GM12891 (cell line): ENCODE data around the gene SMIM43.

Source experiments
- POLR2A ChIP-seq: IDR thresholded peaks from 2 replicates; pipeline ENCODE4 v1.6.1; 2011; ENCODE audit warnings: low read depth, low read length, control low read depth
- POLR2AphosphoS5 ChIP-seq: IDR thresholded peaks from 2 replicates; pipeline ENCODE4 v1.6.1; 2011; ENCODE audit warnings: low read depth, low read length, control low read depth
- TAF1 ChIP-seq: IDR thresholded peaks from 2 replicates; pipeline ENCODE4 v1.6.1; 2011; ENCODE audit warnings: low read depth, low read length, control low read depth

DNA sequence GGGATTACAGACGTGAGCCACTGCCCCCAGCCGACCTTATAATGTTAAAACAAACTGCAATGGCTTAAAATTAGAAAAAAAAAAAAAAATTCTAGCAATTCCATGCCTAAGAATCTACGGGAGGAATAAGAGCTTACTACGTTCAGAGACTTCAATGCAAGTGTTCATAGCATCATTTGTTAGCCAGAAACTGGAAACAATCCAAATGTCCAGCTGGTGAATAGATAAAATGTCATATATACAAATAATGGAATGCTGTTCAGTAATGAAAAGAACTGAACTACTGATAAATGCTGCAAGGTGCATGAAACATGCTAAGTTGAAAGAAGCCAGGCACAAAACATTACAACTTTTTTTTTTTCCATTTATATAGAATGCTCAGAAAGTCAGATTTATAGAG, 41.4 kb upstream of the SMIM43 start:
- TF ChIP-seq POLR2A (no peak), POLR2AphosphoS5 (no peak), TAF1 (no peak)
